GM12801 (cell line): ENCODE measurements around the gene RNASE1.

Source experiments
- CTCF ChIP-seq: IDR thresholded peaks from one replicate; pipeline ENCODE4 v1.5.1; 2011; ENCODE audit warnings: control low read depth; ENCODE audit not compliant: insufficient read length; ENCODE audit errors: extremely low read depth

Gene RNASE1

GRCh38 chr14:20775043-20775442 is 27.6 kb downstream of the RNASE1 start:
- TF ChIP-seq CTCF = no peak

GRCh38 chr14:20774258-20774824 is 28.3 kb downstream of the RNASE1 start:
- TF ChIP-seq CTCF = no peak

GRCh38 chr14:20772650-20773049 is 30.0 kb downstream of the RNASE1 start:
- TF ChIP-seq CTCF = no peak

GRCh38 chr14:20769421-20769820 is 33.2 kb downstream of the RNASE1 start:
- TF ChIP-seq CTCF = no peak

GRCh38 chr14:20768593-20768892 is 34.1 kb downstream of the RNASE1 start:
- no peak for TF ChIP-seq CTCF

GRCh38 chr14:20760950-20761349 is 41.7 kb downstream of the RNASE1 start:
- no peak for TF ChIP-seq CTCF

GRCh38 chr14:20757965-20758364 is 44.7 kb downstream of the RNASE1 start:
- no peak for TF ChIP-seq CTCF

- no peak for TF ChIP-seq CTCF
Measured at GRCh38 chr14:20755037-20755436, 47.6 kb downstream of the RNASE1 start.
